Small intestine (tissue), 7 donors: ENCODE results near the gene ADGRL1. TPM values are rescaled to one million over a fixed set of nuclear protein-coding genes. Genes with fewer than 3 reads are reported as not detected.
A peak's percentile ranks its signal among the peaks of the same experiment; 100 is the strongest.

Source experiments
- DNase-seq, 2 donors: peaks; one replicate each; pipeline versions ENCODE4 v3.0.0 to v3.0.0-alpha.2; 2013
- FAIRE-seq: peaks from 2 replicates; lab custom pipeline; 2012; peaks lifted over from hg19 to GRCh38; lab: Jason Lieb, UNC
- H3K27ac ChIP-seq, 3 donors: one replicate each; pipeline ENCODE4 v1.5.1; 2013; ENCODE audit warnings: low read length in 2 of 3, mild to moderate bottlenecking in 2 of 3, control low read depth in 1 of 3, inconsistent platforms in 1 of 3, low read depth in 1 of 3, moderate library complexity in 1 of 3
- H3K27me3 ChIP-seq, 3 donors: one replicate each; pipeline ENCODE4 v1.6.1; 2013; ENCODE audit warnings: low read length in 3 of 3, inconsistent platforms in 1 of 3; ENCODE audit not compliant: control insufficient read depth in 3 of 3, insufficient read depth in 3 of 3
- H3K36me3 ChIP-seq, 3 donors: one replicate each; pipeline ENCODE4 v1.6.1; 2013; ENCODE audit warnings: low read length in 3 of 3, inconsistent platforms in 1 of 3, low read depth in 1 of 3, mild to moderate bottlenecking in 1 of 3, moderate library complexity in 1 of 3; ENCODE audit not compliant: control insufficient read depth in 3 of 3, insufficient read depth in 2 of 3
- H3K4me1 ChIP-seq, 3 donors: one replicate each; pipeline ENCODE4 v1.6.1; 2013; ENCODE audit warnings: low read length in 2 of 3, inconsistent platforms in 1 of 3, low read depth in 1 of 3, mild to moderate bottlenecking in 1 of 3, moderate library complexity in 1 of 3; ENCODE audit not compliant: control insufficient read depth in 3 of 3, insufficient read depth in 2 of 3
- H3K4me3 ChIP-seq, 3 donors: one replicate each; pipeline ENCODE4 v1.5.1; 2013; ENCODE audit warnings: low read length in 3 of 3, control low read depth in 1 of 3, inconsistent platforms in 1 of 3, low read depth in 1 of 3, mild to moderate bottlenecking in 1 of 3, moderate library complexity in 1 of 3
- H3K9me3 ChIP-seq, 2 donors: one replicate each; pipeline ENCODE4 v1.6.1; 2013; ENCODE audit warnings: low read depth in 1 of 2, low read length in 1 of 2; ENCODE audit not compliant: control insufficient read depth in 2 of 2, insufficient read depth in 1 of 2
- WGBS, 3 donors: extraction: QIAGEN DNeasy Blood & Tissue Kit; methylation state at CpG; one replicate each; pipeline ENCODE4 v1.1.7; 2013; 5-methylcytosine and 5-hydroxymethylcytosine counted together
- polyA plus RNA-seq, 4 donors: library from polyadenylated mRNA; stranded (reverse) in 3 of 4; unstranded in 1 of 4; fragments of 200-250 nt in 3 of 4; fragments of 120-200 nt in 1 of 4; gene quantifications; one replicate each; pipeline versions ENCODE4 v1.2.1 to v1.2.3, GENCODE V29; 2013
- donor health status: healthy with polysubstance abuse.
- donor health status: control.
- donor health status: control.
- donor health status: Bipolar disorder and iron deficiency.
- donor health status: healthy.

ADGRL1 gene
- polyA plus RNA-seq, 4 donors, result 11.1 to 22.7 (median 15.7) TPM

GRCh38 chr19:14166999-14167575 lies 38.9 kb downstream of the ADGRL1 start:
- Histone ChIP-seq H3K27ac (no peak overlapping the region), H3K4me1 (peaks cover 0 to 10% (median 0%) of the 10 kb centered on the region in 3 donors), H3K4me3 (no peak overlapping the region), H3K9me3 (no peaks in the 10 kb centered on the region), H3K36me3 (peaks cover 2 to 70% (median 3%) of the 10 kb centered on the region in 3 donors), H3K27me3 (no peaks in the 10 kb centered on the region)
- FAIRE-seq (no peak), DNase-seq (no peak)
- WGBS, 3 donors, result 40 to 74% (median 68%) methylated on average over 11 to 12 of the region's 12 CpGs

- H3K9me3 ChIP-seq, result no peaks in the 10 kb centered on the region
- H3K36me3 ChIP-seq, result peaks cover 0 to 71% (median 2%) of the 10 kb centered on the region in 3 donors
- WGBS, 3 donors, result 60 to 83% (median 63%) methylated on average over 20 of the region's 20 CpGs
- no peak for DNase-seq
- peaks cover 0 to 10% (median 0%) of the 10 kb centered on the region in 3 donors for H3K4me1 ChIP-seq
- H3K27ac ChIP-seq, result peak overlapping the region in 1 of 3 donors; percentile 23
- FAIRE-seq, result no peak
- H3K27me3 ChIP-seq, result no peaks in the 10 kb centered on the region
- H3K4me3 ChIP-seq, result no peak overlapping the region
Observed at GRCh38 chr19:14165990-14166830, 39.8 kb downstream of the ADGRL1 start.

- 78 to 86% (median 85%) methylated on average over 15 to 16 of the region's 16 CpGs for WGBS, 3 donors
- FAIRE-seq, result no peak
- DNase-seq, result no peak
- Histone ChIP-seq H3K27me3 (no peaks in the 10 kb centered on the region), H3K36me3 (peaks cover 0 to 71% (median 2%) of the 10 kb centered on the region in 3 donors), H3K9me3 (no peaks in the 10 kb centered on the region), H3K4me1 (peaks cover 0 to 10% (median 0%) of the 10 kb centered on the region in 3 donors), H3K4me3 (no peak overlapping the region), H3K27ac (no peak overlapping the region)
Observed at GRCh38 chr19:14164724-14165493, 41.1 kb downstream of the ADGRL1 start.

- Histone ChIP-seq H3K4me3 (no peak overlapping the region), H3K4me1 (peaks cover 0 to 10% (median 0%) of the 10 kb centered on the region in 3 donors), H3K9me3 (no peaks in the 10 kb centered on the region), H3K27me3 (no peaks in the 10 kb centered on the region), H3K36me3 (peaks cover 0 to 71% (median 2%) of the 10 kb centered on the region in 3 donors), H3K27ac (no peak overlapping the region)
- FAIRE-seq (no peak), DNase-seq (no peak)
- 76 to 83% (median 78%) methylated on average over 8 to 11 of the region's 11 CpGs for WGBS, 3 donors
Observed at GRCh38 chr19:14164082-14164481, 41.9 kb downstream of the ADGRL1 start.

GRCh38 chr19:14162871-14163297 lies 43.1 kb downstream of the ADGRL1 start:
- WGBS, 3 donors, result 97 to 98% (median 97%) methylated on average over 38 of the region's 38 CpGs

GRCh38 chr19:14161305-14161704 lies 44.7 kb downstream of the ADGRL1 start:
- no peaks in the 10 kb centered on the region for H3K4me1 ChIP-seq
- WGBS, 3 donors, result 90 to 92% (median 90%) methylated on average over 12 to 19 of the region's 19 CpGs
- no peaks in the 10 kb centered on the region for H3K9me3 ChIP-seq
- FAIRE-seq, result no peak
- no peak overlapping the region for H3K4me3 ChIP-seq
- H3K36me3 ChIP-seq, result peaks cover 8 to 81% (median 11%) of the 10 kb centered on the region in 3 donors
- no peak for DNase-seq
- no peaks in the 10 kb centered on the region for H3K27me3 ChIP-seq
- no peak overlapping the region for H3K27ac ChIP-seq

More at GRCh38 chr19:14162871-14163297, 43.1 kb downstream of the ADGRL1 start:
- Histone ChIP-seq H3K36me3 (peaks cover 2 to 72% (median 4%) of the 10 kb centered on the region in 3 donors), H3K4me3 (no peak overlapping the region), H3K27me3 (no peaks in the 10 kb centered on the region), H3K27ac (no peak overlapping the region), H3K9me3 (no peaks in the 10 kb centered on the region), H3K4me1 (peaks cover 0 to 7% (median 0%) of the 10 kb centered on the region in 3 donors)
- no peak for DNase-seq
- no peak for FAIRE-seq

- FAIRE-seq (no peak), DNase-seq (no peak)
- no peaks in the 10 kb centered on the region for H3K4me1 ChIP-seq
- no peak overlapping the region for H3K4me3 ChIP-seq
- peaks cover 11 to 88% (median 12%) of the 10 kb centered on the region in 3 donors for H3K36me3 ChIP-seq
- no peak overlapping the region for H3K27ac ChIP-seq
- WGBS, 3 donors, result 84 to 88% (median 86%) methylated on average over 20 to 25 of the region's 25 CpGs
- no peaks in the 10 kb centered on the region for H3K27me3 ChIP-seq
- H3K9me3 ChIP-seq, result no peaks in the 10 kb centered on the region
Observed at GRCh38 chr19:14160017-14160703, 45.8 kb downstream of the ADGRL1 start.
